ENCODE data around the gene FSTL4.

The FSTL4 gene

GRCh38 chr5:133612249-133612860, at the start of gene FSTL4:
Gene FSTL4 (minus strand): TSS chr5:133612541.
- no peak for DNase-seq

DNA sequence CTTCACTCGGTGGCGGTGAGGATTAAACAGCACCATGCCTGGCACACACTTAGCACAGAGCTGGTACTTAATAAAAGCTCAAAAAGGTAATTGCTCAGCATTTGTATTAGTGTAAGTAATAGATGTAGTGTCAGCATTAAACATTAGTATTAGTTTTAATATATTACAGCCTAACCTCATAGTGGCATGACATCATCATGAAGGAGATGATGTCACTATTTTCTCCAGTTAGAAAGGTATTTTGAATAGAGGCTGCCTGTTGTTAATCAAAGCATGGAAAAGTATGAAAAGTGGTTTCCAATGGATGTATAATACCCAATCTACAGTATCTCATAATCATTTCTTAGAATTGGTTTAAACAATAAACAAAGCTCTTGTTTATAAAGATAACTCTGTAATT, 49.0 kb upstream of the FSTL4 start:
- no peak for DNase-seq

DNA sequence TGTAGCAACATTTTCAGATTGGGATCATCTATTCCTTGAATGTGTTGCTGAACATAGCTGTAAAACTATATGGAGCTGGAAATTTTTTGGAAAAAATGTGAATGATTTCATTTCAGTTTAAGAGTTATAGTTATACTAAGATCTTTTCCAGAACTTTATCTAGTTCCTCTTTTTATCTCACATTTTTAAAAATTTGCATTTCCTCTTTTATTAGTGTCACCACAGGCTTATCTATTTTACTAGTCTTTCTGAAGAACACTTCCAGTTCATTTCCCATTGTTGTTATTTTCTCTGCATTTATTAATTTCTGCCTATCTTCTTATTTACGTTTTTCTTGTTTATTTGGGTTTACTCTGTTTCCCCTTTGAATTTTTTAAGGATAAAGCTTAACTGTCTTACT, 46.0 kb upstream of the FSTL4 start:
- no peak for DNase-seq

GRCh38 chr5:133657036-133657435, 44.7 kb upstream of the FSTL4 start:
- DNase-seq: no peak

DNA sequence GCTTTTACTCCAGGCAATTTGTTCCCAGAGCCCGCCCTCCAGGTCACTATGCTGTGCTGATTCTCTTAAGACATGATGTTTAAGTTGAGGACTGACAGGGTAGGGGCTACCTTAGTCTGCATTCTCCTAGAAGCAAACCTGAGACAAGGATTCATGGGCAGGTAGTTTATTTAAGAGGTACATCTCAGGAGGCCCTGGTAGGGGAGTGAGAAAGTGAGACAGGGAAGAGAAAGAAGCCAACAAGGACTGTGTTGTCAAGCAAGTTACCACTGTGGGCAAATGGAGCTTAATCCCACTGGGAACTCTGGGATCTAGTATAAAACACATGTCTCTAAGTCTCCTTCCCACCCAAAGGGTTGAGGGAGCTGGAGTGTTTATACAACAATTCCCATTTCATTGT, 43.6 kb upstream of the FSTL4 start:
- DNase-seq: no peak

- no peak for DNase-seq
Observed at GRCh38 chr5:133653760-133654049, 41.4 kb upstream of the FSTL4 start.

DNA sequence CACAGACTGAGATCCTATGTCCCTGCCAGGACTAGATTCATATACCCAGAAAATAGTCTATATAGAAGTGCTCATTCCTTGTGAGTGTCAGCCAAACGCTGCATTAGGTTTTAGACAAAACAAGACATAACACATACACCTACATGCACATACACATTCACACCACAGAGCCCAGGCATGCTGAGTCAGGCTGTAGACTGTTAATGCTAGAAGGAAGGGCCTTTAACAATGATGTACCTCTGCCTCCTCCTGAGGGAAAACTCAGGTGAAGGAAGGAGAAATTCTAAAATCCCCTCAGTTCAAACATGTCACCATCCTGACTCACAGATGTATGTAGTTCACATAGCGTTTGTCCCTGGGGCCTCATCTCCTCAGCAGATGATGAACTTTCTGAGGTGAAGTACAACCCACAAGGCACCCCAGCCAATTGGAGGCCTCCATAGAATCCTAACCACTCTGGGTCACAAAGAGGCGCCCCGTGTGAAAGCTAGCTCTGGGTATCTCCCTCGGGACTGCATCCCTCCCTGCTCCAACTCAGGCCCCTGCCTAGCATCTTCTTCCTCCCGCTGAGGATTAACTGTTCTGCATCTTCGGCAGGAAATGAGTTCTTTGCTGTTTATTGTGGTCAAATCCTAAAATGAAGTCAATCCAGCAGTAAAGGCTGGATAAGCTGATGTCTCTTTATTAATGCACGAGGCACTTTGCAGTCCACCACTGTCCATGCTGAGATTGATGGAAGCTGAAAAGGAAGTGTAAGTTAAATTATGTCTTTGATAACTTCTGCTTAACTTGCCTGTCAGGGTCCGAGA, 40.8 kb upstream of the FSTL4 start:
- DNase-seq: no peak

DNA sequence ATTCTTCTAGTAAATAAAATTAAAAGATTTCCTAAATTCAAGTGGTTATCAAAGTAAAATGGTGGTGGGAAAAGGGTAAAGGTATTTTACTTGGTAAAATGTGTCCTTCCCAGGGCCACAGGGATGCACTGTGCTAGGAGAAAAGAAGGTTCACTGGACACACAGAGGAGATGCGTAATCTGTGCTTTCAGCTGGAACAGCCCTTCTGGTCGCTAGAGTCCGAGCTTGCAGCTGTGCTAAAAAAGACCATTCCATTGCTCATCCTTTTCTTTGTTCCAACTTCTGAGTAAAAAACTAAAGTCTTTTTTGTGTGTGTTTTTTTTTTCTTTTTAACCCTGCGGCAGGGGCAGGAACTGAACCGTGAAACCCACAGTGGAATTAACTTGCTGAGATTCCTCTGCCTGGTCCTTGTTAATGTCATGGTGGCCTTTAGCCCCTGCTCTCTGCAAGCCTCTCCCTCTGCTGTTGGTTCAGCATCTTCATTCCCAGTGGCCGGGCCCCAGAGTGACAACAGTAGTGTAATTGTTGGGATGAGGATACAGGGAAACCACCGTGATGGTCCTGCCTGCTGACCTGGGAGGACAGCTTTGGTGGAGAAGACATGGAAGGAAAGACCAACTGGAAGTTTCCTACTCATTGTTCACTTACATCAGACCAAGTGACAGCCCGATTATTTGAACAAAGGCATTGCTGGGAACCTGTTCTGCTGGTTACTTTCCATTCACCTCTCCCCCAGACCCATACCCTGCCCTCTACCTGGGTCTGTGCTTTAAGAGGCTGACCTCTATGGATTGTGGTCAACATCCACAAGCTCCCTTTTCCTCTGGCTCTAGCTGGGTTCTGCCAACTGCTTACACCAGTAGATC, 31.9 kb upstream of the FSTL4 start:
- no peak for DNase-seq

DNA sequence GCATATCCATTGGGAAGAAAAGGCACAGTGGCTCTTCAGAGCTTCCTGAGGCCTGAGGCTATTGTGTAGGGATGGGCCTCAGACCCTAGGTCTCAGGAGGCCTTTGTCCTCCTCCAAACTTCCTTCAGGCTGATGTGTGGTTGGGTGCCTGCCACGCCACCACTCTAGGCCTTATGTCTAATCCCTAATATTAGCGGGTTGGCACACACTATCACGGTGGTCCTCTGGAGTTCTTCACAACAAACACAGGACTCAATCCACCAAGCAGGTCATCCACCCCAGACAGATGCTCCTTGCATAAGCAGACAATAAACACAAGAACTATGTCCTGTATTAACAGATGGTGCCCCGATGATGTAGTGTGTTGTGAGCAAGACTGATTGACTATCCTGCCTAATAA, 31.0 kb upstream of the FSTL4 start:
- DNase-seq: no peak

- DNase-seq: no peak
Observed at GRCh38 chr5:133642153-133642722, 29.9 kb upstream of the FSTL4 start.

GRCh38 chr5:133641683-133642082, 29.3 kb upstream of the FSTL4 start:
- no peak for DNase-seq

- DNase-seq: no peak
Observed at GRCh38 chr5:133639850-133640528, 27.6 kb upstream of the FSTL4 start.

DNA sequence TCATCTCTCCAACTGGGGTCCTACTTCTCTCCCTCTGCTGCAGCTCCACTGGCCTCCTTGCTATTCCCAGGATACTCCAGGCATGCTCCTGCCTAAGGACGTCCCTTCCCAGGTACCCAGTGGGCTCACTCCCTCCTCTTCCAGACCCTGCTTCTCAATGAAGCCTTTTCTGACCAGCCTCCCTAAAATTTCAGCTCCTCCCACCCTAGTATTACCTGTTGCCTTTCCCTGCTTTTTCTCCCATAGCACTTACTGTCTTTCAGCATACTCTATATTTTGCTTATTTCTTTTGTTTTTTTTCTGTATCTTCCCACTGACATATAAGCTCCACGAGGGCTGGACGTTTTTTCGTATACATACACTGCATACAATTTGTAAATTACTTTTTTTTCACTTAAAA, 26.1 kb upstream of the FSTL4 start:
- DNase-seq: no peak

- DNase-seq: no peak
Observed at GRCh38 chr5:133637206-133637605, 24.9 kb upstream of the FSTL4 start.

DNA sequence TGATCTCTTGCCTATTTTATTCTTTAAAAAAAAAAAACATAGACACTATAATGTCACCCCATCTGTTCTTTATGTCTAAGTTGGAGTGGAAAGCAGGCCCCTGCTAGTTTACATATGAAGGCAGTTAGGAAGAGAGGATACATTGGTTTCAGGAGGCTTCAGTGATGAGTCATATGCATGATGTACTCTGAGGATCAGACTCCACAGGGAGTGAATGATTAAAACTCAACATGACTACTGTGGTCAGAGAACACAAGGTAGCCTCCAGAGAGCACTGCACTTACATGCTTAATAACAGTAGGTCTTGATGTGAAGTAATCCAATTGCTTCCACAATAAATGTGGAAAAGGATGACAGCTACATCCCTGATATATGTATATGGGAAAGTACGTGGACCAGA, 22.7 kb upstream of the FSTL4 start:
- DNase-seq: no peak

DNA sequence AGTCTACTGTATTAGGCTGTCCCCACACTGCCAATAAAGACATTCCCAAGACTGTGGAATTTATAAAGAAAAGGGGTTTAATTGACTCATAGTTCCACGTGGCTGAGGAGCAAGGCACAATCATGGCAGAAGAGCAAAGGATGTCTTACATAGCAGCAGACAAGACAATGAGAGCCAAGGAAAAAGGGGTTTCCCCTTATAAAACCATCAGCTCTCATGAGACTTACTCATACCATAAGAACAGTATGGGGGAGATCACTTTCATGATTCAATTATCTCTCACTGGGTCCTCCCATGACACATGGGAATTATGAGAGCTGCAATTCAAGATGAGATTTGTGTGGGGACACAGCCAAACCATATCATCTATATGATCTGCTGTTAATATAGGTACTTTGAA, 14.8 kb upstream of the FSTL4 start:
- no peak for DNase-seq

DNA sequence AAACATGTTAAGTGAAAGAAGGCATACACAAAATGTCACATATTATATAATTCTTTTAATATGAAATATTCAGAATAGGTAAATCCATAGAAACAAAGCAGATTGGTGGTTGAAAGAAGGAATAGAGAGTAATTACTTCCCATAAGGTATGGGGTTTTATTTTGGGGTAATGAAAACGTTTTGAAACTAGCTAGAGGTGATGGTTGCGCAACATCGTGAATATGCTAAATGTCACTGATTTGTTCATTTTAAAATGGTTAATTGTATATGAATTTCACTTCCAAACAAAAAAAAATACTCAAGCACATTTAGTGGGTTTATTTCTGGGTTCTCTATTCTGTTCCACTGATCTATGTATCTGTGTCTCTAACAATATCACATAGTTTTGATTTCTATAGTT, 12.0 kb upstream of the FSTL4 start:
- no peak for DNase-seq

GRCh38 chr5:133618141-133618540, 5.8 kb upstream of the FSTL4 start:
- DNase-seq: no peak

GRCh38 chr5:133613743-133614142, 1.4 kb upstream of the FSTL4 start:
- no peak for DNase-seq

DNA sequence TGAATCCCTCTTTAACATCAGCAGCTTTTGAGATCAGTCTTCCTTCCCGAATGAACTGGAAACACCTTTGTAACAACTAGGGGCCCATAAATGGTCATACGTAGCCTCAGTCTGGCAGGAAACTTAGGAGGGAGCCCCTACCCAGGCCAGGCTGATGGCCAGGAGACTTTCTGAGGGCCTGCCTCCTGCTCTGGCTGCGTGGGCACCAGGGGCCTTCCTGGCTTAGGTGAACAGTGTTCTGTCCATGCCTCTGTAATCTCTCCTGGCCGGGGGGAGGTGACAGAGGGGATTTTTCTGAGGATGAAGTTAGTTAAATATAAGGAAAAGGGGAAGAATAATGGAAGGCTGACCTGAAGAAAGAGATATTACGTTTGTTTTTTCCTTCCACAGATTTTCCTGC, 843 bp upstream of the FSTL4 start:
- no peak for DNase-seq

GRCh38 chr5:133611357-133612248, 738 bp downstream of the FSTL4 start:
- no peak for DNase-seq

Measured in NCI-H187 treated with DMSO at 0.1 percent for 48 hours (cell line).